GM21526 (cell line): ENCODE data around the gene IBTK.
"Not testable (repeated sequence)": the region's sequence is repeated elsewhere in the genome, so short reads cannot be mapped to it uniquely, and the experiment has no call there.

Source experiments
- ATAC-seq: cut with Tn5 transposase; IDR thresholded peaks from one replicate; pipeline ENCODE4 v1.9.1; 2021; ENCODE audit warnings: moderate library complexity; ENCODE audit not compliant: unreplicated experiment, low FRiP score

Gene IBTK

DNA sequence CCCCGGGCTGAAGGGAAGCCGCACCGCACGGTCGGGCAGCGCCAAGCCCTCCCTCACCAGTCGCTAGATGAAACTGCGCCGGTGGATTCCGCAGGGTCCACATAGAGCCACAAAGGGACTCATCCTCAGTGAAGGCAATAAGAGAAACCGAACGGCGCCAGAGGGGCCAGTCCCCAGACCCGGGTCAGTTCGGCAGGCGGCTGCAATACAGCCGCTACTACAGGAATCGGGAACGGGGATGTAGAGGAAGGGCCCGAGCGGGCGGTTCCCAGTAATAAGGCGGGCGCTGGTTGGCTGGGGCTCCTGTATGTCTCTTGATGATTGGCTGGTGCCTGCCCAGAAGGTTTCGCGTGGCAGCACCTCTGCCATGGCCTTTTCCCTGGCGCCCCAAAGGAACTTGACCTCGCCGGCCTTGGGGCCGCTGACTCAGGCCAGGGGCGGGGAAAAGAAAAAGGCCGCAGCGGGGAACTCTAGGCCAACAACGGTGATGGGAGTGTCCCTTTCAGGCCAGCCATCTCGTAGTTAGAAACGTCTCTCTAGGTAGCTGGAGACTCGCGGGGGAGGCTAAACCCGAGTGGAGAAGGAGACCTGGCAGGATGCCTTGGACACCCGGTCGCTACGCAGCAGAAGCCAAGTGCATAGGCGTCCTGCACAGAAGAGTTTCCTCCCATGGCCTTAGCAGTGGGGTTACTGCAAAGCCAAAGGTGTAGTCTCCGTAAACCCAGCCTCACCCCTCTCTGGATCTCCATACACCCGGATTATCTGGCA, at the start of gene IBTK:
IBTK (minus strand) TSS at position 240 of the 768 bp plus-strand sequence. CDS start 7,258 bp downstream, outside the sequence.
- peak; percentile 91 for ATAC-seq

GRCh38 chr6:82283771-82284410, 36.3 kb upstream of the IBTK start:
- ATAC-seq: no peak

DNA sequence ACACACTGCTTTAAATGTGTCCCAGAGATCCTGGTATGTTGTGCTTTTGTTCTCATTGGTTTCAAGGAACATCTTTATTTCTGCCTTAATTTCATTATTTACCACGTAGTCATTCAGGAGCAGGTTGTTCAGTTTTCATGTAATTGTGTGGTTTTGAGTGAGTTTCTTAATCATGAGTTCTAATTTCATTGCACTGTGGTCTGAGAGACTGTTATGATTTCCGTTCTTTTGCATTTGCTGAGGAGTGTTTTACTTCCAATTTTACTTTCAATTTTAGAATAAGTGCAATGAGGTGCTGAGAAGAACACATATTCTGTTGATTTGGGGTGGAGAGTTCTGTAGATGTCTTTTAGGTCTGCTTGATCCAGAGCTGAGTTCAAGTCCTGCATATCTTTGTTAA, 34.0 kb upstream of the IBTK start:
- ATAC-seq: not testable (repeated sequence)

- no peak for ATAC-seq
These were observed 30.1 kb upstream of the IBTK start for GRCh38 chr6:82277686-82278085.

GRCh38 chr6:82275686-82276085, 28.1 kb upstream of the IBTK start:
- no peak for ATAC-seq

GRCh38 chr6:82273295-82273694, 25.8 kb upstream of the IBTK start:
- no peak for ATAC-seq

GRCh38 chr6:82270881-82271635, 23.5 kb upstream of the IBTK start:
- no peak for ATAC-seq

- no peak for ATAC-seq
These were observed 20.8 kb upstream of the IBTK start for GRCh38 chr6:82268301-82268846.

DNA sequence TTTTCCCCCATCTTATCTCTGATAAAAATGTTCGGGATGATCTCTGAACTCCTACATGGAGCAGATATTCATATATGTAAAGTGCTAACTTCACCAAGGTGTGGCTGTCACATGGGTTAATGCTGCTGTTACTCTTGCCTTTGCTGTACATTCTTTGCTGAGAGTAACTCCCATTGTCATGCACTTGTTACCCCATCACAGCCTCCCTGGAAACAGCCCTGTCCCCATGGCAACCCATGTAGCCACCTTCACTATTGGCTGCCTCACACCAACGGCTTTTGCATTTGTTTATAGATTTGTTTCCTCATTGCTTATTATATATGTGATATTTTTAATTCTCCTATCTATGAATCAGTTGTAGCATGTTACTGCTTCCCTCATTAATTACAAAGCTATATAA, 17.3 kb upstream of the IBTK start:
- no peak for ATAC-seq

DNA sequence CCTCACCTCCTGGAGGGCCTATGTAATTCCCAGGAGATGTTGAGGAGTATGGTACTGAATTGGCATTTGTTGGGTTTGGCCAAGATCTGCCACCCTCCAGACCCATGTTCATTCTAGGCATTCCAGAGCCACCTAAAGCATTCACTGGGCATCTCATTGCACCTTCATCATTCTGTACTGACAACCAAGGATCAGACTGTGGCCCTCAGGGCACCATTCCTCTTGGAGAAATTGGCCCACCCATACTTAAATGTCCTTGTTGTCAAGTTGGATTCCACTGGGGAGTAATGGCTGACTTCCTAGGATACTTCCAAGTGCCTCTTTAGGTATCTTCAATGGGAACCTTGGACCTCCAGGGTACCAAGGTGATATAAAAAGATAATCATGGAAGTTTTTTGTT, 16.8 kb upstream of the IBTK start:
- ATAC-seq: no peak

DNA sequence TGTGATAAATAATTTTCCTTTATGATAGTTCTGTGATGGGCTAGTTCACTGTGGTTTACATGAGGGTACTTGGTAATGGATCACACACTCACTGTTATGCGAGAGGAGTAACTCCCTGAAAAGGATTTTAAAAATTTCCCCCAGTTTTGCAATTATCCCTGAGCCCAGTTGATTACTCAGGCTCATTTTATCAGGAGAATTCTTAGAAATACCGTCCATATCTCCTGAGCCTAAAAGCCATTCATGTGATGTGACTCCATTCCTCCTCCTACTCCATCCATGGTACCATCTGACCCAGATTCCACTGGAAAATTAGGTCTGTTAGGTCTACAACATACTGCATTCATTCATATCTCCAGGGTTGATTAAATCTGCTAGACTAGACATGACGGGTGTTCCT, 16.4 kb upstream of the IBTK start:
- ATAC-seq: no peak

DNA sequence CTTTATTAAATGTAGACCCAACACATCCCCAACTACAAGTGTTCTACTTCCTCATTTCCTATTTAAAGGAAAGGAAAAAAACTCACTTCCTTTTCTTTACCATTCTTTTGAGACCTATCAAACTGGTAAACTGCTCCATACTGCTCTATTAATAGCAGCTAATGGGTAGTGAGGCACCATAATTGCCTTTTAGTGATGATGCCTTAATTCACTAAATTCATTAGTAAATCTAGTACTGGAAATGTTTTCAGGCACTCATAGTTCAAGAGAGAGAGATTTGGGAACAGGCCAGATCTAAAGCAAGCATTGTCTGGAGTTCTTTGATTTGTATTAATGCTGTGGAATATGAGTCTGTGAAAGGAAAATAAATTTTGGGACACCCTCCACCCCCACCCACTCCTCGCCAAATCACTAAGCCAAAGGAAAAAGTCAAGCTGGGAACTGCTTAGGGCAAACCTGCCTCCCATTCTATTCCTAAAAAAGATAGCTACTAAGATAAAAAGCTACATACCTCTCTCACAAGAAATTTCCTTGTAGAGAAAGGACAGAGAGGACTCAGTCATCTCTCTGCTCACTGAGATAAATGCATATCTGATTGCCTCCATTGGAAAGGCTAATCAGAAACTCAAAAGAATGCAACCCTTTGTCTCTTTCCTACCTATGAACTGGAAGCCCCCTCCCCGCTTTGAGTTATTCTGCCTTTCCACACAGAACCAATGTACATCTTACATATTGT, 13.6 kb upstream of the IBTK start:
- ATAC-seq: no peak

DNA sequence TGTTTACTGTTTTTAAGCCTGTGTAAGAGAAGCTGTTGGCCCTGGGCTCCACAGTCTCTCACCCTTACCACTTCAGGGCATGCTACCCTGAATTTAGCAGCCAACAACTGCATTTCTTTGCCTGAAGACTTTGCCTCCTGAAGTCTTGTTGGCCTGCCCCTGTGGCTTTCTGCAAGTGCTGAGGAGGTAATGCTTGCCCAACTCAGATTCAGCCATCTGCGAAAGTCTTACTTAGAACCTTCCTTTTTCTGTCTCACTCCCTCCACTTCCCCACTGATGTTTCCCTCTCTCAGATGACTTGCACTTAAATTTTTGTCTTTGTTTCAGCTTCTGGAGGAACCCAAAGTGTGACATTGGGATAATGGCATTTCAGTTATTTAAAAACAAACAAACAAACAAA, 11.8 kb upstream of the IBTK start:
- ATAC-seq: no peak

GRCh38 chr6:82257088-82257774, 9.7 kb upstream of the IBTK start:
- ATAC-seq: no peak

DNA sequence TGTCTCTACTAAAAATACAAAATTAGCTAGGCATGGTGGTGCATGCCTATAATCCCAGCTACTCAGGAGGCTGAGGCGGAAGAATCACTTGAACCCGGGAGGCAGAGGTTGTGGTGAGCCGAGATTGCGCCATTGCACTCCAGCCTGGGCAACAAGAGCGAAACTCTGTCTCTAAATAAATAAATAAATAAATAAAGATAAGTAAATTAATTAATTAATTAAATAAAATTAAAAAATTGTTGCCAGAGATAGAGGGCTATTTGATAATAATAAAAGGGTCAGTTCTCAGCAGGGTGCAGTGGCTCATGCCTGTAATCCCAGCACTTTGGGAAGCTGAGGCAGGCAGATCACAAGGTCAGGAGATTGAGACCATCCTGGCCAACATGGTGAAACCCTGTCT, 7.2 kb upstream of the IBTK start:
- not testable (repeated sequence) for ATAC-seq

- no peak for ATAC-seq
These were observed 4.4 kb upstream of the IBTK start for GRCh38 chr6:82251942-82252341.

DNA sequence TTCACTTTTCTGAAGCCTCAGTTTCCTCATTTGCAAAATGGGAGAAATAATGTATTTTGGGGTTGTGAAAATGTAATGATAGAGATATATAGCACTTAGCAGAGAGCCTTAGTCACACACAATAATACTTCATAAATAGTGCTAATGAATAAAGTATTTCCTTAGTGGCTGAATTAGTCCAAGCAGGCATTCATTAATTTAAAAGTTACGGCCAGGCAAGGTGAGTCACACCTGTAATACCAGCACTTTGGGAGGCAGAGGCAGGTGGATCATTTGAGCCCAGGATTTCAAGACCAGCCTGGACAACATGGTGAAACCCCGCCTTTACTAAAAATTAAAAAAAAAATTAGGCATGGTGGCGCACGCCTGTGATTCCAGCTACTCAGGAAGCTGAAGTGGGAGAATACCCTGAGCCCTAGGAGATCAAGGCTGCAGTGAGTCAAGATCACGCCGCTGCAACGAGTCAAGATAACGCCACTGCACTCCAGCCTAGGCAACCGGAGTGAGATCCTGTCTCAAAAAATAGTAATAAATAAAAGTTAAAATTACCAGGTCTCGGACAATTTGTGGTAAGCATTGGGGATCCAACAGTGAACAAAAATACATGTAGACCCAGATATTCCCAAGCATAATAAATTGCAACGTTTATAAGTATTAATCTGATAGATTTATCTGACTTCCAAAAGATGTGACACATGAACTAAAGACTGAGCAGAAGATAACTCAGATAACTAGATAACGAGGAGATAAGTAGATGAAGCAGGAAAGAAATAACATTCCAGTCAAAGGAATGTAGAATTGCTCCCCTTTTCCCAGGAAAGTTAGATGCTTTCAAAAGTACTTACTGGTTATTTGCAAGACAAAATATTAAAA, 2.1 kb upstream of the IBTK start:
- no peak for ATAC-seq

GRCh38 chr6:82248273-82248735, 760 bp upstream of the IBTK start:
- ATAC-seq: peak; percentile 29
